GM19468 (cell line): ENCODE results near the gene PTGER3.

Source experiments
- ATAC-seq: cut with Tn5 transposase; IDR thresholded peaks from one replicate; pipeline ENCODE4 v1.9.1; 2021; ENCODE audit warnings: mild to moderate bottlenecking, moderate library complexity, moderate number of reproducible peaks; ENCODE audit not compliant: unreplicated experiment; ENCODE audit errors: extremely low read depth

PTGER3 gene

DNA sequence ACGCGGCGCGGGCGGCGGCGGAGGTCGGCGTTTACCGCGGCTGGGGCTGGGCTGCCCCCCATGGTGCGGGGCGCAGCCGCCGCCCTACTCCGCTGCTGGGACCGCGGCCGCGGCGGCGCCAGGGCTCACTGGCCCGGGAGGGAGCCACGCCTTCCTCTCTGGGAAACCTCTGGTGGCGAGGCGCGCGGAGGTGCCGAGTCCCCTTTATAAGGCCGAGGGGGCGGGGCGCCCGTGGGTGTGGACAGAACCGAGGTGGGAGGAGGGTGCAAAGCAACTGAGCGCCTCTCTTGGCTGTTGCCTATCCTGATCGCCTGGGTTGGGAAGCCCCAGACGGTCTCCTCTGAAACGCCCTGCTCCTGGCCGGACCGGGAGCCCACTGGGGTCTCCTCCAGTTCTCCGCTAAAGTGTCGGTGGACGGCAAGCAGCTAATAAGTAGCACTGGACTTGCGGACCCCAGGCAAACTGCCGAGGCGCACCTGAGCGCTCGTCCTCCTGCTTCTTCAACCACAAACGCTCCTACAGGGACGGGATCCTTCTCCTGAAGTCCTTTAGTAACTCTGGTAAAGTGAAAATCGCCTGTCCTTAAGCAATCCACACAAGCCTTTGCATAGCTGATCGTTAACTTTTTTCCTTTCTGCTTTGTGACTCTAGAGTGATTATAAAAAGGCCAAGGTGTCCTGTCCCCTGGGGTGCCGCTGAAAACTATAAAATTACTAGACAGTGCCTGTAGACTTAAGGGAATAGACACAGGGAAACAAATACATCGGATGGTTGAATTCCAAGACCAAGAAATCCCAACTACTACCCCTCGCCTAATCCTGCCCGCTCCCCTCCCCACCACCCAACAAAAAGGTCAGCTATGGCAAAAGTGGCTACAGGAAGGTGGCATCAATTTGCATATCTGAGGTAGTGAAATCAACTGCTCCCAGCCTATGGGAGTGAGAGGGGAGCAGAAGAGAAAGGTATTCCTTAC lies at the start of gene PTGER3:
TSS of gene PTGER3 (minus strand) at position 182 of the 973 bp plus-strand sequence. CDS start 239 bp downstream, outside the sequence.
- no peak for ATAC-seq

DNA sequence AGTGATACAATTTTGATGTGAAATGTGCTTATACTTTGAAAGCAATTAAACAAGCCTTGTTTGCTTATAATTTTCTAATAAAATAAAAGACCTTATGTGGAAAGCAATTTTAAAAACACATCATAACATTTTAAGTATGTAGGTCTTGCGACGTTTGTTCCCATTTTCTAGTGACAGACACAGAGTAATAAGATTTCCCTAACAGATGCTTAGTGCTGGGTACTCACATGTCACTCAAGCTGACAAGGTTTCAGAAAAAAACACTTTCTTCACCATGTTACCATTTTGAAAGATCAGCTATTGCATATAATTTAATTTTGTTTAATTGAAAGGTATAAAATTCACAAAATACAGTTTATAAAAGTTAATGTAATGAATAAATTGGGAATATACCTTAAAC lies 47.3 kb upstream of the PTGER3 start:
- no peak for ATAC-seq

DNA sequence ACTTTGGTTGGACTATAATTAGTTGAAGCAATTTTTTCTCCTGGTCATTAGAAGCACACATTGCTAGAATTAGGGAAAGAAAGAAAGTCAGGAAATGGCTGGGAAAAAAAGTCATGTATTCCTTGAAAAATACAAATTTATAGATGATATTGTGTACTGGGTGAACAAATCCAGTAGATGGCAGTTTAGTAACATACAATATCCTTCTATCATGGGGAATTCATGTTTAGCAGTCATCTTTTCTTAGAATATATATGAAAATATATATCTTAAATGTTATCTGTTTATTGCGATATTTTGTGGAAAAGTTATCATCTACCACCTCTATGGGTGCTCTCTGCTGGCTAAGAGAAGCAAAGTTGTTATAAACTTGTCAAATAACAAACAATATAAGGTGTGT lies 46.3 kb upstream of the PTGER3 start:
- no peak for ATAC-seq

DNA sequence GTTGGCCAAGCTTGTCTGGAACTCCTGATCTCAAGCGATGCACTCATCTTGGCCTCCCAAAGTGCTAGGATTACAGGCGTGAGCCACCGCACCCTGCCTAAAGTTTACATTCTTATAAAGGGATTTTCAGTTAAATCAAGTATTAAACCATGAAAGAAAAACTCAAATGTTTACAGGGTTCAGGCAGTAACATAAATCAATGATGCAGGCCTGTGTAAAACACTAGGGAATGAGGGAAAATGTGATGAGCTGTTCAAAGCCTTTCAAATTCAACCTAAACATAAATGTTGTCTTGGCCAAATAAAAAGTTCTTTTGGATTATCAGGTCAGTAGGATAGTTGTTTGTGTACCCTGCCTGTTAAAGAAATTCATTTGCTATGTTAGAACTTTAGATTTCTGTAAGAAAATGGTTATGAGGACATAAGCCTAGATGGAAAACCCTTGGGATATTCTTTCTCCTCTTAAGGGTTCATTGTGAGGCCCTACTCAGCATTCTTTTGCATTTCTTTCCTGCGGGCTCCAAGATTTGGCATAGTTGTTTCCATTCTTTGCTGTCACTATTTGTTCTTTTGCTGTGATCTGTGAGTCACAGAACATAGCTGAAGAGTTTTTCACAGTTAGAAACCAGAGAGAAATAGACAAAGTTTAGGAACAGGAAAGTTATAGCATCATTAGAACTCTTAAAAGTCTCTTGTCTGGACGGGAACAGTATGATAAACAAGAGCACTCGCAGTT lies 42.1 kb upstream of the PTGER3 start:
- no peak for ATAC-seq

DNA sequence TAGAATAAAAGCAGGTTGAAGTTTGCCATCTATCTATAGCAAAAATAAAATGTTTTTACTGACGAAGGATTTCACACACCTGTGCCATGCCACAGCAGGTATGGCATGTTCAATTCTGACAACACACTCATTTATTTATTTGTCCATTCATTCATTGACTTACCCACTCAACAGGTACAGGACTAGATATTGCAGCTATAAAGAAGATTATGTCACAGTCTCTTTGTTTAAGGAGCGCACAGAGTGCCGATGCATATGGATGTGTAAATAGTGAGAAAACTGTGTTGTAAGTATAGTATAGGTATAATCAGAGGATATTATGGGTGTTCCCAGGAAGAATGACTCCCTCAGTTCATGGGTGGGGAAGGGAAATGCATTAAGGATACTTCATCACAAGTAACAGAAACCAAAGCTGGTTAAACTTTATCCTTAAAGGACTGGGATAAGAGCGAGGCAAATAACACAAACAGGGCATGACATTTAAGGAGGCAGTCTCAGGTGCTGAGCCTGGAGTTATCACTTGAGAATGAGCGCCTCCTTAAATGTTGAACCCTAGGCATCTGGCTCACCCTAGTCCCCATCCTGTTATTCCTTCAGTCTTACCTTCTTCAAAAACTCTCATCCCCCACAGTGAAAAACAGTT lies 41.1 kb upstream of the PTGER3 start:
- ATAC-seq = no peak

DNA sequence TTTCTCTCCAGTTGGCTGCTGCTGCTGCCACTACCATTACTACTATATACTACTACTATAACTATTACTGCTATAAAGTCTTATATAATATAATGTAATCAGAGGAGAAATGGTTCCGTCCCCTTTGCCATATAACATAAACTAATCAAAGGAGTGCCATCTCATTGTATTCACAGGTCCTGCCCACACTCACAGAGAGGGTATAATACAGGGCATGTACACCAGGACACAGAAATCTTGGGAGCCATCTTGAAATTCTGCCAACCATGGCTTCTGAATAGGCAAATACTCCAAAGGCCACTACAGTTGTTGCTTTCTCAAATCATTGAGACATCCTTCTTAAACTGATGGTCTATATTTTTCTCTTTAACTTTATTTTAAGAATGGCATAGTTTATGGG lies 40.1 kb upstream of the PTGER3 start:
- ATAC-seq = no peak

DNA sequence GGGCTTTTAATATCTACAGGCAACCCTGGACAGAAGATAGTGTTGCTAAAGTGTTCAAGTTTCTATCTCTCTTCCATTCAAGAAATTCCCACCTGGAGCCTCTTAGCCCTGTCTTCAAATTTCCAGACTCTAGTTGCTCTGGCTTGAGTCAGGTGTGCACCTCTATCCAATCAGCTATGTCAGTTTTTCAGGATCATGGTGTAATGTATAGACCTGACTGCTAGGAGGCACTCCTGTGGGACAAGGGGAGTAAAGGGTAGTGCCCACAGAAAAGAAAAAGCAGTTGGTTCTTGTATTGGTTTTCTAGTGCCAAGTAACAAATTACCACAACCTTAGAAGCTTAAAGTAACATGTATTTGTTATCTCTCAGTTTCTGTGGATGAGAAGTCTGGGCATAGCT lies 39.4 kb upstream of the PTGER3 start:
- ATAC-seq = no peak

DNA sequence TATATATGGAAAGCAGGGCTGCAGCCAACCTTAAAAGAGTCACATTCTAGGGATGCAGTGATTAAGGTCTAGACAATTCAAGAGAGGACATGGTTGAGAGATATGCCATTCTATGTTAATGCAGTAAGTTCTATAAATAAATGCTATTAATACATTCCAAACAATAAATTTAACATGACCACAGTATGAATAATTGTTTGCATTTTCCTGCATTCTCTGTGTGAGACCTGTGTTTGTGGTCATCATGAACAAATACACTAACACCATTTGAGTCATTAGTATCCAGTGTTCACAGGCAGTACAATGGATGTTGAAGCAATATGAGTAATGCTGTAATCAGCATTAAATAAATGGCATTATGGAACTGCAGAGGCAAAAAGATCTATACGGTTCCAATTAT lies 38.7 kb upstream of the PTGER3 start:
- ATAC-seq = no peak

DNA sequence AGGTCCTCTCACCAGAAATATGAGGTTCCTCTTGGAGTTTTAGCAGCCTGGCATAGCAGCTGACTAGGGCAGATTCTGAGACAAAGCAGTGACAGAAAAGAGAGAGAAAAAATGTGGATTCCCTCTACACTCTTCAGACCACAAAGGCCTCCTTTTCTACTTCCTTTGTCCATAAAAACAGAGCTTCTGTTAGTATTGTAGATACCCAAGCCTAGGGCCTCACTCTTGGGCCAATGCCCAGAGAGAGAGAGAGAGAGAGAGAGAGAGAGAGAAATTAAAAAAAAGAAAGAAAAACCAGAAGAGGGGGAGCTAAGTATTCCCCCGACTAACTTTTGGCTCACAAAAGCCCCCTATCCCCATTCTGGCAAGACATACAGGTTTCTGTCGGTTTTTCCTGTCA lies 35.7 kb upstream of the PTGER3 start:
- ATAC-seq = no peak

DNA sequence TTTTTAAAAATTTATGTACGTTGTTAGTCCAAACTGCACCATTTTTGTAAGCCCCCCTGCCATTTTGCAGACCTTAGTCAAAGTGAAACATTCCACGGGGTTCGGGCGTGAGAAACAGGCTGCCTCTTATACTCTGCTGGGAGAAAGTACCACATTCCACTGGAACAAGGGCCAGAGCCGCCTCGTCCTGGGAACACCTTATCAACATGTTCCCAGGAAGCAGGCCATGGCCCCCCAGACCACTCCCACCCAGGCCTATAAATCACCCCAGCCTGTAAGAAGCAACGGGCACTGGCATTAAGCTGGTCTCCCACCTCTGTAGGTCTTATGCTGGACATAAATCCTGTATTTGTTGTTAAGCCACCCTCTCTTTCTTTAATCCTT lies 34.1 kb upstream of the PTGER3 start:
- no peak for ATAC-seq

DNA sequence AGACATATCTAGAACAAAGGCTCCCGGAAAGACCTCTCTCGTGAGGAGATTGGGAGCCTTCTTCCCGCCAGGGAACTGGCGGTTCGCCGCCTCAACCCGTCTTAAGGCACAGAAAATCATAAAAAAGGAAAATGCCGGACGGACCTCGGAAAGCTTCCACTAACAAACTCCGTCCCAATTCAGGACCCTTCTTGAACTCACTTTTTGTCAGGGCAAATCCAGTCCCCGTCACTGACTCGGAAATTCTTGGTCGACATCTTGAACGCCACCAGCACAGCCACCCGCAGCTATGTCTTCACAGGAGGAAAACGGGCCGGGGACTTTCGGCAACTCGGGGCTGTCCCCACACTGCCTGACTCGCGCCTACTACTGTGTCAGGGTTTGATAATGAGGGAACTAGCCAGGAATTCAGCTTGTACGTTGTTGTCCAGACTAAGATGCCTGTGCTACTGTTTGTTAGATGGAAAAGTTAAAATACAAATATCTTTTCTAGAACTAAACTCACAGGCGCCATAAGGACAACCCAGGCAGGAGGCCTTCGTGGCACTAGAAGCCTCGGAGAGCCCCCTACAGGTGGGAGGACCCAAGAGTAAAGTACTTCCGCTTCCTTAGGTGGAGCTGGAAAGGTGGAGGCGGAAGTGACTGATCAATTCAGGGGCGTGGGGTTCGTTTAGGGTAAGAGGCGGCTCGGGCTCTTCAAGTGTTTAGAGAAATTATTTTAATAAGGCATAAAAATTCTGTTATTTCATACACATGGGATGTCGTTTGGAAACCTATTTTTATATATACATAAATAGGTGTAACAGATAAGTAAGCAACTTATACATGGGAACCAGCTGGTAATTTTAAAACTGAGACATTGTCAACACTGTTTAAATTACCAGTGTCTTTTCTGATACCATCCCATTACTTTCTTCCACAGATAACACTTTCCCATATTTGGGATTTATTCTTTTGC lies 33.4 kb upstream of the PTGER3 start, which contains the start of gene ZRANB2:
TSS of gene ZRANB2 (minus strand) at position 297 of the 958 bp plus-strand sequence. CDS start at position 257, 40 bp downstream.
- ATAC-seq = peak; percentile 99

DNA sequence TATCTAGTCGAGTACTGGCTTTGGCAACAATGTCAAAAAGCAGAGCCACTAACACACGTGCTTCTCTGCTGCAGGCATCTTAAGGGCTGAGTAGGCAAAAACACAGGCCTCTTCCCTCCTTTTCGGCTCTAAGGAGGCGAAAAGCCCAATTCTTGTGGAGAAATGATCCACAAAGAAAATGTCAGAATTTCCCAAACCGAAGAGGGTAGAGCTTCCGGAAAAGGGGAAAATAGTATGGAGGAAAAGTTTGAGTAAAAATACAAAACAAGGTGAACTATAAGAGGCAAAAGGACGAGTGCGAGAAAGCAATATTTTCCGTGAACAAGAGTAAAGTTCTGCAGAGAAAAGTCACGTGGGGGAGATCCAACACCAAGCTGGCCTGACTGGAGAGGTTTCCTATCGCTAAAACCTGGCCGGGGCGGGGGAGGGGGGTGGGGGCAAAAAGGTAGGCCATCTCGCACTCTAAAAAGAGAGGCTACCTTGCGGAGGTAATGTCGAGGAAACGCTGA lies 32.7 kb upstream of the PTGER3 start:
- ATAC-seq = no peak

DNA sequence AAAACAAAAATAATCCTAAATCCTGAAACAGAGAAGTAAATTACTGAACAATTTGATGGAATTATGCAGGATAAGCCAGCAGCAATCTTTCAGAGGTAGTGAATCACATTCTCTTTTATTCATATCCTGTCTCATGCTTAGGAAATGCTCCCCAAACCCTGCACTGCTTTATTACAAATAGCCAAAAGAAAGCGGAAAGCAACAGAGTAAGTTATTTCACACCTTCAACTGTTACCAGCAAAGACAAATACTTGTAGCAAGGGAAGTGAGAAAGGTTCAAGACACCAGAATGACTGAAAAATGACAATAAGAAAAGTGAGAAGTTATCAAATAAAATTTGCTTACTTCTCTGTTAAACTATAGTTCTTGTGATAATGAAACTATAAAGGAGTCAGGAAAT lies 27.1 kb upstream of the PTGER3 start:
- ATAC-seq = no peak

DNA sequence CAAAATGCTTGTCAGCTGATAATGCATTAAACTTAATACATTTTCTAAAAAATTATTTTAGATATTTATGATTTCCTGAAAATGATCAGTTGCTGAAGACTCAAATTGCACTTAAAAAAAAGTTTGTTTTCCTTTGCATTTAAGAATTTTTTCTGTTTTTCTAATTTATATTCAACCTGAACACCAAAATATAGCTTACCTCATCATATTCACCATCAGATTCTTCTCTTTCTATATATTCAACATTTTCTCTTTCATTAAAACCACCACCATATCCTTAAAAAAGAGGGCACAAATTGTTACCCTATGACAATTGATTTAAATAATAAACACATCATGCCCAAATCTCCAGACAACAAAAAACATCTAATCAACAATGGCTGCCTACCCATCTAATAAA lies 24.7 kb upstream of the PTGER3 start:
- ATAC-seq = no peak

DNA sequence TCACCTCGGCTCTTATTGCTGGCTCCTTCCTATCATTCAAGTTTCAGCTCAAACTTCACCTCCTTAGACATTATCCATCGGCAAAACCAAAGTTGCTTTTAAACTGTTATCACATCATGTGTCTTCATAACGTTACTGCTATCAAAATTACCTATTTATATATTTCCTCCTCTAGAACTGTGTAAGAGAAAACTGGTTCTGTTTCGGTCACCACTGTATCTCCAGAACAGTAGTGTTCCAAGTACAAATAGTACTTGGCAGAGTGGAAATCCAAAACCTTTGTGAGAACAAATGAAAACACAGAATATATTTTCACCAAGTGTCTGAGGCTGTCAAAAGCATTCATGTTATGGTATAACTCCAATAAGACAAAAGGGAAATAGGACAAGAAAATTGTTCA lies 24.1 kb upstream of the PTGER3 start:
- no peak for ATAC-seq

DNA sequence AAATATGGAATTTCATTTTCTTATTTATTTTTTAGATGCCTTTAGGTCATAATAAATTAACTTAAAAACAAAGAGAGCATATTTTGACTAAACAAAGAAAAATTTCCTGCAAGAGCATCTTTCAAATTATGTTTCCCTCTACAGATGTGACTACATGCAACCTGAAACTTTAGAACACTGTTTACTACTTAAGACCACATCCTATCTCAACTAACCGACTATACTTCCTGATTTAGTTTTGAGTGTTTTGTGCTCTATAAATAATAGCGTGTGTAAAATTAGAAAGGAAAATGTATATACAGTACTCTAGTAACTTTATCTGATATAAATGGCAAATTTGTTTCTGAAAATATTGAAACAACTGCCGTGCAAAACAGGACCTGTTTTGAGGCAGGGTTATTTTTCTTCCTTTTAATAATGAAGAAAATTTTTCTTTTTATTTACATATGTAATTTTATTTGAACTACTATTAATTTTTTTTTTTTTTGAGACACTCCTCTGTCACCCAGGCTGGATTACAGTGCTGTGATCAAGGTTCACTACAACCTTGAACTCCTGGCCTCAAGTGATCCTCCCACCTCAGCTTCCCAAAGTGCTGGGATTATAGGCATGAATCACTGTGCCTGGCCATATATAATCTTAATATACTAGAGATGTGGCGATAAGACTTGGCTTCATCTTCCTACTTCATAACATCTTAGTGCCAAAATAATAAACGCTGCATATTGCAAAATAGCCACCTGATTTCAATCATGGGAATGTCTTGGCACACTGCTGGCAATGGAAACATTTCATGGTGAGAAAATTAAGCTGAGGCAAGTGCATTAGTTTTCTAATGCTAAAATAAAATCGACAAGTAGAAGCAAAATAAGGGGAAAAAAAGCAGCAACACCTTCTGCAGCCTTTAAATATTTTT lies 21.0 kb upstream of the PTGER3 start:
- no peak for ATAC-seq

DNA sequence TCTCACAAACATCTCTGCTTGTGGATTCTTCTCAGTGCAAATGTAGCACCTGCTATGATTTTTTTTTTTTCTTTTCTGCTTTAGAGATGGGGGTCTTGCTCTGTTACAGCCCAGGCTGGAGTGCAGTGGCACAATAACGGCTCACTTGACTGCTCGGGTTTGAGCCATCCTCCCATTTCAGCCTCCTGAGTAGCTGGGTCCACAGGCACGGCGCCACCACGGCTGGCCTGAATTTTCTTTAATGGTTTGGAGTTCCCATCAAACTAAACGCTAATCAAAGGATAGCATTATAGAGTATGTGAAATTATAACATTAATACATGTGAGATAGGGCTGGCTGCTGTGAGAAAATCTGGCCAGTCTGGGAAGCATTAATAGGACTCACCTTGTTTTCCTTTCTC lies 7.2 kb upstream of the PTGER3 start:
- no peak for ATAC-seq

DNA sequence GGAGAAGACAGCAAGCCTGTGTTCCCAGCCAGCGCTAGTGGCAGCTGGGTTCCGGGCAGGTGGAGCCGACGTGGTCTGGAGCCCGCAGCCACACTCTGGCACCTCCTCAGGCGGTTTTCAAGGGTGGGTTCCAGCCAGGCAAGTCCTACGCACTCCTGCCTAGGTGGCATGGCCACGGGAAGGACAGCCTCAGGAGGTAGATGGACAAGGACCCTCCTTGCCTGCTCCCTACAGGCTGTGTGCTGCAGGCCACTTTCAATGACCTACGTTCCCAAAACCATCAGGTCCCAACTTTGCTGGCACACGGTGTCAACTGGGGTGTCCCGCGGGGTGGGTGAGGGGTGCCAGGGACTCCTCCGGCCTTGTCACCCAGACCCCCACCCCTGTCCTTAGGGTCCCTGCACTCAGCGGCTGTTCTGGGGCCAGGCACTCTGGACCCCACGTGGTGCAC lies 6.7 kb upstream of the PTGER3 start:
- ATAC-seq = no peak
